SK-N-SH (cell line): Measurements from ENCODE around the gene IL17RE. TPM values are rescaled to one million over a fixed set of nuclear protein-coding genes. Genes with fewer than 3 reads are reported as not detected.

Experiments used
- CTCF ChIA-PET: fragments of 300-600, 350-600 bp; formaldehyde crosslinking; extraction: SDS; loops from one replicate; lab custom pipeline; 2021; lab: Yijun Ruan, JAX
- POLR2A ChIA-PET: fragments of 350-600 bp; sonication (Branson Sonifier 250); formaldehyde crosslinking; extraction: SDS; loops from one replicate; lab custom pipeline; 2020; ENCODE audit warnings: antibody characterized with exemption, inconsistent platforms; lab: Yijun Ruan, JAX
- DNase-seq: peaks from one replicate; pipeline ENCODE4 v3.0.0; 2012
- H2AFZ ChIP-seq: fragments of 200-600 bp; sonication (generic); 2 replicates; pipeline ENCODE4 v1.8.1; 2016; ENCODE audit warnings: antibody characterized with exemption, mild to moderate bottlenecking, low read depth
- H3F3A ChIP-seq: fragments of 200-600 bp; sonication (generic); replicated peaks from 2 replicates; pipeline ENCODE3; 2016; ENCODE audit warnings: antibody characterized with exemption, mild to moderate bottlenecking; ENCODE audit not compliant: insufficient read depth
- H3K27ac ChIP-seq, 2 experiments: fragments of 200-500 bp in 1 of 2; fragments of 200-600 bp in 1 of 2; sonication (Bioruptor generic) in 1 of 2; sonication (generic), shearing (Covaris generic) in 1 of 2; 2 replicates each; pipeline versions ENCODE4 v1.5.1 to v1.6.1; 2014 to 2016; ENCODE audit warnings: low read depth in 2 of 2, inconsistent platforms in 1 of 2, low read length in 1 of 2, mild to moderate bottlenecking in 1 of 2, mixed read lengths in 1 of 2
- H3K27me3 ChIP-seq: fragments of 200-600 bp; sonication (generic), shearing (Covaris generic); 2 replicates; pipeline ENCODE4 v1.6.1; 2016; ENCODE audit warnings: mixed run types; ENCODE audit not compliant: insufficient read depth
- H3K36me3 ChIP-seq, 2 experiments: fragments of 200-500 bp in 1 of 2; fragments of 200-600 bp in 1 of 2; sonication (Bioruptor generic) in 1 of 2; sonication (generic) in 1 of 2; replicated peaks in 1 of 2; 2 replicates each; pipeline versions ENCODE3 to v1.5.1; 2014 to 2016; ENCODE audit warnings: low read length in 1 of 2, mild to moderate bottlenecking in 1 of 2; ENCODE audit not compliant: insufficient read depth in 2 of 2, control insufficient read depth in 1 of 2
- H3K4me1 ChIP-seq, 2 experiments: fragments of 200-500 bp in 1 of 2; fragments of 200-600 bp in 1 of 2; sonication (Bioruptor generic) in 1 of 2; sonication (generic), shearing (Covaris generic) in 1 of 2; 2 replicates each; pipeline versions ENCODE4 v1.5.1 to v1.6.1; 2014 to 2016; ENCODE audit warnings: low read depth in 1 of 2, low read length in 1 of 2, mixed run types in 1 of 2; ENCODE audit not compliant: insufficient read depth in 2 of 2, control insufficient read depth in 1 of 2
- H3K4me2 ChIP-seq: fragments of 200-600 bp; sonication (generic), shearing (Covaris generic); 2 replicates; pipeline ENCODE4 v1.6.1; 2017; ENCODE audit warnings: mixed run types
- H3K4me3 ChIP-seq, 2 experiments: fragments of 200-500 bp in 1 of 2; fragments of 200-600 bp in 1 of 2; sonication (Bioruptor generic) in 1 of 2; sonication (generic), shearing (Covaris generic) in 1 of 2; 2 replicates each; pipeline versions ENCODE4 v1.5.1 to v1.8.1; 2014 to 2016; ENCODE audit warnings: low read depth in 2 of 2, inconsistent platforms in 1 of 2, low read length in 1 of 2, mild to moderate bottlenecking in 1 of 2, mixed read lengths in 1 of 2, moderate library complexity in 1 of 2
- H3K79me2 ChIP-seq: fragments of 200-600 bp; sonication (generic); 2 replicates; pipeline ENCODE4 v1.8.1; 2017; ENCODE audit warnings: mild to moderate bottlenecking; ENCODE audit not compliant: insufficient read depth
- H3K9ac ChIP-seq: fragments of 200-600 bp; sonication (generic); 2 replicates; pipeline ENCODE4 v1.6.1; 2017; ENCODE audit warnings: mixed run types
- H3K9me2 ChIP-seq: fragments of 200-600 bp; sonication (generic); 2 replicates; pipeline ENCODE4 v1.6.1; 2017; ENCODE audit warnings: mixed run types
- H3K9me3 ChIP-seq: fragments of 200-600 bp; sonication (generic); 2 replicates; pipeline ENCODE4 v1.6.1; 2017; ENCODE audit warnings: mixed run types, mild to moderate bottlenecking, moderate library complexity
- H4K20me1 ChIP-seq: fragments of 200-600 bp; sonication (generic); 2 replicates; pipeline ENCODE4 v1.6.1; 2017; ENCODE audit warnings: mild to moderate bottlenecking, mixed run types; ENCODE audit not compliant: insufficient read depth
- ELF1 ChIP-seq: IDR thresholded peaks from 2 replicates; pipeline ENCODE4 v1.4.0; 2012
- EP300 ChIP-seq, 2 experiments: IDR thresholded peaks; 2 replicates each; pipeline versions ENCODE4 v1.4.0 to v1.6.1; 2012; ENCODE audit warnings: borderline replicate concordance in 1 of 2, low read depth in 1 of 2, low read length in 1 of 2
- EZH2phosphoT487 ChIP-seq: fragments of 200-600 bp; sonication (generic); IDR thresholded peaks from 2 replicates; pipeline ENCODE4 v1.6.1; 2017; ENCODE audit warnings: low read depth, mixed run types, mild to moderate bottlenecking, antibody characterized with exemption, moderate library complexity, borderline replicate concordance
- GATA2 ChIP-seq: sonication (generic); formaldehyde crosslinking; IDR thresholded peaks from 2 replicates; pipeline ENCODE4 v1.5.0; 2020; ENCODE audit warnings: mild to moderate bottlenecking, missing genetic modification reagents
- MEF2A ChIP-seq: IDR thresholded peaks from 2 replicates; pipeline ENCODE4 v1.4.0; 2012; ENCODE audit warnings: low read depth, borderline replicate concordance
- MXI1 ChIP-seq: IDR thresholded peaks from 2 replicates; pipeline ENCODE4 v1.6.1; 2012; ENCODE audit warnings: mild to moderate bottlenecking, low read depth, low read length, improper control_type of control experiment
- NRF1 ChIP-seq: IDR thresholded peaks from 2 replicates; pipeline ENCODE4 v1.6.1; 2012; ENCODE audit warnings: low read depth, mild to moderate bottlenecking, low read length
- POLR2AphosphoS5 ChIP-seq: IDR thresholded peaks from 2 replicates; pipeline ENCODE4 v1.6.1; 2012; ENCODE audit warnings: low read depth, low read length
- RFX5 ChIP-seq: IDR thresholded peaks from 2 replicates; pipeline ENCODE4 v1.6.1; 2012; ENCODE audit warnings: mild to moderate bottlenecking, improper control_type of control experiment, low read length
- RXRA ChIP-seq: IDR thresholded peaks from 2 replicates; pipeline ENCODE4 v1.4.0; 2012; ENCODE audit warnings: low read depth, mild to moderate bottlenecking, borderline replicate concordance
- TAF1 ChIP-seq: IDR thresholded peaks from 2 replicates; pipeline ENCODE4 v1.6.1; 2012; ENCODE audit warnings: low read depth, mild to moderate bottlenecking, low read length, moderate library complexity, borderline replicate concordance
- YY1 ChIP-seq: IDR thresholded peaks from 2 replicates; pipeline ENCODE4 v1.4.0; 2012; ENCODE audit warnings: low read depth, mild to moderate bottlenecking
- WGBS: methylation state at CpG from one replicate; pipeline ENCODE4 v1.1.6; 2017; ENCODE audit warnings: low lambda C conversion rate; 5-methylcytosine and 5-hydroxymethylcytosine counted together
- polyA plus RNA-seq, 3 experiments: library from polyadenylated mRNA; depleted of rRNA; stranded (reverse); fragments of >200 nt; gene quantifications; 2 replicates each; pipeline ENCODE4 v1.2.3, GENCODE V29; 2012
- TF ChIP-seq, protein P1 (sequence below): IDR thresholded peaks from 2 replicates; pipeline ENCODE4 v1.4.0; 2012; ENCODE audit warnings: low read depth
- TF ChIP-seq, protein P2 (sequence below): IDR thresholded peaks from 2 replicates; pipeline ENCODE4 v1.4.0; 2012; ENCODE audit warnings: low read depth, borderline replicate concordance
- TF ChIP-seq, protein P3 (sequence below): IDR thresholded peaks from 2 replicates; pipeline ENCODE4 v1.4.0; 2012; ENCODE audit warnings: low read depth, borderline replicate concordance

The IL17RE gene
- polyA plus RNA-seq, 1 of the 3 experiments (the other 2 are of a cell fraction): 0.95 TPM

DNA sequence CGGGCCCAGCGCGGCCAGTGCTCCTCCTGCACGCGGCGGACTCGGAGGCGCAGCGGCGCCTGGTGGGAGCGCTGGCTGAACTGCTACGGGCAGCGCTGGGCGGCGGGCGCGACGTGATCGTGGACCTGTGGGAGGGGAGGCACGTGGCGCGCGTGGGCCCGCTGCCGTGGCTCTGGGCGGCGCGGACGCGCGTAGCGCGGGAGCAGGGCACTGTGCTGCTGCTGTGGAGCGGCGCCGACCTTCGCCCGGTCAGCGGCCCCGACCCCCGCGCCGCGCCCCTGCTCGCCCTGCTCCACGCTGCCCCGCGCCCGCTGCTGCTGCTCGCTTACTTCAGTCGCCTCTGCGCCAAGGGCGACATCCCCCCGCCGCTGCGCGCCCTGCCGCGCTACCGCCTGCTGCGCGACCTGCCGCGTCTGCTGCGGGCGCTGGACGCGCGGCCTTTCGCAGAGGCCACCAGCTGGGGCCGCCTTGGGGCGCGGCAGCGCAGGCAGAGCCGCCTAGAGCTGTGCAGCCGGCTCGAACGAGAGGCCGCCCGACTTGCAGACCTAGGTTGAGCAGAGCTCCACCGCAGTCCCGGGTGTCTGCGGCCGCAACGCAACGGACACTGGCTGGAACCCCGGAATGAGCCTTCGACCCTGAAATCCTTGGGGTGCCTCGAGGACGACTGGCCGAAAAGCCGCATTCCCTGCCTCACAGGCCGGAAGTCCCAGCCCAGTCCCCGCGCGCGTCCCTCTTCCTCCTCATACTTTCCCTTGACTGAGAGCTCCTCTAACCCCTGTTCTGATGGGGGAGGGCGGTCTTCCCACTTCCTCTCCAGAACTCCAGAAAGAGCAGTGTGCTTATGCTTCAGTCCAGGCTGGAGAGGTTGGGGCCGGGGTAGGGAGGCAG lies 12.8 kb downstream of the IL17RE start:
- H2AFZ ChIP-seq: peak overlapping the region; percentile 93
- ChIA-PET CTCF (interaction anchor here (0.8 to 3.7 kb wide), 5 partner anchors 11 to 66 kb away, joined by 3 to 31 read pairs (median 5); partner anchors contain the start of gene CRELD1), POLR2A (interaction anchor here (0.6 to 1.9 kb wide), 4 partner anchors 17 to 370 kb away, joined by 3 to 6 read pairs (median 4); partner anchors contain the start of gene JAGN1)
- TF ChIP-seq, protein P1, sequence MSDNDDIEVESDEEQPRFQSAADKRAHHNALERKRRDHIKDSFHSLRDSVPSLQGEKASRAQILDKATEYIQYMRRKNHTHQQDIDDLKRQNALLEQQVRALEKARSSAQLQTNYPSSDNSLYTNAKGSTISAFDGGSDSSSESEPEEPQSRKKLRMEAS: peak; percentile 31; the same call in 1 of the 2 replicates
- no peak for TF ChIP-seq EP300 (IDR thresholded peaks at IDR 0.05; ENCODE audit: borderline replicate concordance in 1 of 2, low read depth in 1 of 2, low read length in 1 of 2)
- no peak for TF ChIP-seq RXRA
- 0 out of 2 replicates have a peak, but pooled peaks have one; percentile 24 for TF ChIP-seq TAF1
- peak; percentile 41; the same call in 1 of the 2 replicates for TF ChIP-seq ELF1
- TF ChIP-seq YY1: 0 out of 2 replicates have a peak, but pooled peaks have one; percentile 13
- H3K9me2 ChIP-seq: no peaks in the 10 kb centered on the region
- 32% methylated on average over 56 of the region's 99 CpGs for WGBS
- peak overlapping the region; percentile 25; the same call in 1 of the 2 replicates for H3K9ac ChIP-seq
- peaks cover 6% of the 10 kb centered on the region for H3F3A ChIP-seq
- peak; percentile 81 for DNase-seq
- peak overlapping the region; percentile 43 to 47 for H3K4me3 ChIP-seq
- H3K9me3 ChIP-seq: no peaks in the 10 kb centered on the region
- peak overlapping the region in 1 of 2 experiments; percentile 60; a peak in 2 of 4 replicates for H3K27ac ChIP-seq
- no peaks in the 10 kb centered on the region for H3K79me2 ChIP-seq
- H3K27me3 ChIP-seq: no peaks in the 10 kb centered on the region
- H3K4me1 ChIP-seq: peaks cover 6 to 44% of the 10 kb centered on the region in 2 experiments; a peak in 3 of 4 replicates
- H4K20me1 ChIP-seq: no peaks in the 10 kb centered on the region
- H3K4me2 ChIP-seq: peak overlapping the region; percentile 86
- H3K36me3 ChIP-seq: no peaks in the 10 kb centered on the region

DNA sequence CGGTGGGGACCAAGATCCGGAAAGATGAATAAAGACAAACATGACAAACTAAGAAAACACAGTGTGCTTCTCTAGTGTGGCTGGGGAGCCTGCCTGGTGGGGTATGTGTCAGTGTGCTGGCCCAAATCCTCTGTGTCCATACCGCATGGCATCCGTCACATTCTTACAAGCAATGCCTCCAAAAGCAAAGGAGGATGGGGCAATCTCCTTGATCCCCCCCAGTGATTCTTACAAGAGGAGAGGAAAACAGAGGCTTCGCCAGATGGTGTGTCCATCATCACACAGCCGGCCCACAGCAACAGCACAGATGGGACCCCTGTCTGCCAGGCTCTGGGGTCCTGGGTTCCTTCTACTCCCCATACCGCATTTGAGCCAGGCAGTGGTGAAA lies 13.7 kb downstream of the IL17RE start:
- no peaks in the 10 kb centered on the region for H3K9me2 ChIP-seq
- H3K9ac ChIP-seq: peak overlapping the region; percentile 44; the same call in 1 of the 2 replicates
- no peak for TF ChIP-seq NRF1
- no peak for TF ChIP-seq MEF2A
- TF ChIP-seq EP300 (IDR thresholded peaks at IDR 0.05; ENCODE audit: borderline replicate concordance in 1 of 2, low read depth in 1 of 2, low read length in 1 of 2): no peak
- no peak for TF ChIP-seq POLR2AphosphoS5
- no peak for TF ChIP-seq GATA2 (CRISPR knock-in tag)
- TF ChIP-seq MXI1: no peak
- no peak for TF ChIP-seq EZH2phosphoT487
- TF ChIP-seq, protein P2, sequence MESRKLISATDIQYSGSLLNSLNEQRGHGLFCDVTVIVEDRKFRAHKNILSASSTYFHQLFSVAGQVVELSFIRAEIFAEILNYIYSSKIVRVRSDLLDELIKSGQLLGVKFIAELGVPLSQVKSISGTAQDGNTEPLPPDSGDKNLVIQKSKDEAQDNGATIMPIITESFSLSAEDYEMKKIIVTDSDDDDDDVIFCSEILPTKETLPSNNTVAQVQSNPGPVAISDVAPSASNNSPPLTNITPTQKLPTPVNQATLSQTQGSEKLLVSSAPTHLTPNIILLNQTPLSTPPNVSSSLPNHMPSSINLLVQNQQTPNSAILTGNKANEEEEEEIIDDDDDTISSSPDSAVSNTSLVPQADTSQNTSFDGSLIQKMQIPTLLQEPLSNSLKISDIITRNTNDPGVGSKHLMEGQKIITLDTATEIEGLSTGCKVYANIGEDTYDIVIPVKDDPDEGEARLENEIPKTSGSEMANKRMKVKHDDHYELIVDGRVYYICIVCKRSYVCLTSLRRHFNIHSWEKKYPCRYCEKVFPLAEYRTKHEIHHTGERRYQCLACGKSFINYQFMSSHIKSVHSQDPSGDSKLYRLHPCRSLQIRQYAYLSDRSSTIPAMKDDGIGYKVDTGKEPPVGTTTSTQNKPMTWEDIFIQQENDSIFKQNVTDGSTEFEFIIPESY: no peak
- TF ChIP-seq YY1: no peak
- TF ChIP-seq, protein P3, sequence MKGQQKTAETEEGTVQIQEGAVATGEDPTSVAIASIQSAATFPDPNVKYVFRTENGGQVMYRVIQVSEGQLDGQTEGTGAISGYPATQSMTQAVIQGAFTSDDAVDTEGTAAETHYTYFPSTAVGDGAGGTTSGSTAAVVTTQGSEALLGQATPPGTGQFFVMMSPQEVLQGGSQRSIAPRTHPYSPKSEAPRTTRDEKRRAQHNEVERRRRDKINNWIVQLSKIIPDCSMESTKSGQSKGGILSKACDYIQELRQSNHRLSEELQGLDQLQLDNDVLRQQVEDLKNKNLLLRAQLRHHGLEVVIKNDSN: no peak
- no peak for TF ChIP-seq RFX5
- peak overlapping the region; percentile 36 to 55; a peak in 3 of 4 replicates for H3K27ac ChIP-seq
- no peaks in the 10 kb centered on the region for H3K9me3 ChIP-seq
- H3K27me3 ChIP-seq: no peaks in the 10 kb centered on the region
- H3F3A ChIP-seq: peaks cover 6% of the 10 kb centered on the region
- CTCF ChIA-PET: interaction anchor here (1.5 to 3.7 kb wide), 2 partner anchors 10 to 16 kb away, joined by 5 to 31 read pairs; partner anchors contain the start of gene CRELD1
- no peak for DNase-seq
- WGBS: 77% methylated on average over 7 of the region's 7 CpGs
- H3K4me3 ChIP-seq: peak overlapping the region; percentile 48 to 55; a peak in 3 of 4 replicates
- H3K79me2 ChIP-seq: no peaks in the 10 kb centered on the region
- H3K4me2 ChIP-seq: peak overlapping the region; percentile 86
- peaks cover 6 to 44% of the 10 kb centered on the region in 2 experiments; a peak in 3 of 4 replicates for H3K4me1 ChIP-seq
- no peaks in the 10 kb centered on the region for H4K20me1 ChIP-seq
- no peak overlapping the region for H2AFZ ChIP-seq
- no peaks in the 10 kb centered on the region for H3K36me3 ChIP-seq
- POLR2A ChIA-PET: no interaction called here
